Stimulated activated naive CD8-positive, alpha-beta T cell treated with anti-CD3 and anti-CD28 coated beads, Interleukin-15, amount 100 ng/mL, for 72 hours (primary cell): ENCODE data around the gene SPTBN1.

ENCODE experiments used
- ATAC-seq: fragments of 150-1000 bp; cut with Tn5 transposase; 2 replicates; pipeline ENCODE4 v1.10.0; 2021; ENCODE audit warnings: mild to moderate bottlenecking, moderate library complexity
- DNase-seq, 2 donors: peaks; one replicate each; pipeline ENCODE4 v3.0.0; 2021 to 2022
- H3K27ac Mint-ChIP-seq, 2 donors: one replicate each; pipeline ENCODE4 v1.8.0; 2022; ENCODE audit warnings: mild to moderate bottlenecking in 2 of 2, mixed read lengths in 2 of 2, moderate library complexity in 2 of 2
- H3K27me3 Mint-ChIP-seq: one replicate; pipeline ENCODE4 v1.8.0; 2022; ENCODE audit warnings: mixed read lengths
- H3K4me1 Mint-ChIP-seq: one replicate; pipeline ENCODE4 v1.8.0; 2022; ENCODE audit warnings: mild to moderate bottlenecking, mixed read lengths
- H3K4me3 Mint-ChIP-seq, 2 donors: one replicate each; pipeline ENCODE4 v1.8.0; 2022; ENCODE audit warnings: mild to moderate bottlenecking in 2 of 2, mixed read lengths in 2 of 2, moderate library complexity in 1 of 2
- H3K9me3 Mint-ChIP-seq, 2 donors: one replicate each; pipeline ENCODE4 v1.8.0; 2022; ENCODE audit warnings: mixed read lengths in 2 of 2

SPTBN1 gene

GRCh38 chr2:54556621-54557121 lies 100.5 kb downstream of the SPTBN1 start:
- DNase-seq: no peak
- H3K9me3 Mint-ChIP-seq: no peaks in the 10 kb centered on the region
- H3K27ac Mint-ChIP-seq: no peak overlapping the region
- peaks cover 50% of the 10 kb centered on the region for H3K4me1 Mint-ChIP-seq
- H3K4me3 Mint-ChIP-seq: peak overlapping the region; percentile 84 to 96
- ATAC-seq: no peak
- no peaks in the 10 kb centered on the region for H3K27me3 Mint-ChIP-seq

DNA sequence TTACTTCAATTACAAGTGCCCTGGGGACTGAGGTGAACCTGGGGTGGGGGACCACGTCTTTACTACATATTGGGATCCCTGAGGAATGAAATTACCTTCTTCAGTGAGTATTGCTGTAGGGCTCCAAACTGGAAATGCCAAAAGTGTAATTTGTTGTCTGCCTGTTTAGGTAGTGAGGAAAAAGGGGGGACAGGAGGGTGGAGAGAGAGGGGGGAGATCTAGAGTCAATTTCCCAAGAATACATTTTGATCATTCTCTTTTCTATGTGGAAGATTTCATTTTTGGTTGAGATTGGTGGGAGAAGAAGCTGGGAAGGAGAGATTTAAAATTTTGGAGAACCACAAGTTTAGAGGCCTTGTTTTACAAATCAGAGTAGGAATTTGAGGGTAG lies 101.1 kb downstream of the SPTBN1 start:
- Mint-ChIP-seq H3K4me1 (peaks cover 56% of the 10 kb centered on the region), H3K27ac (peak overlapping the region; percentile 67 to 87)
- no peak for ATAC-seq

GRCh38 chr2:54557601-54558187 lies 101.6 kb downstream of the SPTBN1 start:
- Mint-ChIP-seq H3K27me3 (no peaks in the 10 kb centered on the region), H3K9me3 (no peaks in the 10 kb centered on the region), H3K27ac (peak overlapping the region; percentile 87 to 95), H3K4me1 (peaks cover 59% of the 10 kb centered on the region), H3K4me3 (peak overlapping the region; percentile 84 to 96)
- ATAC-seq (peak; percentile 71), DNase-seq (peak; percentile 73 to 75)

More for the DNA sequence above, 101.1 kb downstream of the SPTBN1 start:
- Mint-ChIP-seq H3K4me3 (peak overlapping the region; percentile 84 to 96), H3K9me3 (no peaks in the 10 kb centered on the region), H3K27me3 (no peaks in the 10 kb centered on the region)
- DNase-seq: no peak

GRCh38 chr2:54558188-54559005 lies 102.3 kb downstream of the SPTBN1 start:
- ATAC-seq (peak; percentile 84), DNase-seq (peak; percentile 73 to 77)
- Mint-ChIP-seq H3K27me3 (no peaks in the 10 kb centered on the region), H3K9me3 (no peaks in the 10 kb centered on the region), H3K4me1 (peaks cover 59% of the 10 kb centered on the region), H3K4me3 (peak overlapping the region; percentile 92 to 96), H3K27ac (peak overlapping the region; percentile 81 to 98)

- Mint-ChIP-seq H3K4me1 (peaks cover 59% of the 10 kb centered on the region), H3K27me3 (no peaks in the 10 kb centered on the region), H3K4me3 (peak overlapping the region; percentile 92 to 96), H3K27ac (peak overlapping the region; percentile 94 to 98), H3K9me3 (no peaks in the 10 kb centered on the region)
- peak; percentile 8 for ATAC-seq
- no peak for DNase-seq
Measured at GRCh38 chr2:54559006-54559445, 102.9 kb downstream of the SPTBN1 start.

GRCh38 chr2:54559593-54560145 lies 103.5 kb downstream of the SPTBN1 start:
- ATAC-seq (no peak), DNase-seq (no peak)
- H3K27ac Mint-ChIP-seq: peak overlapping the region; percentile 94 to 98
- no peaks in the 10 kb centered on the region for H3K27me3 Mint-ChIP-seq
- peak overlapping the region; percentile 92 to 96 for H3K4me3 Mint-ChIP-seq
- no peaks in the 10 kb centered on the region for H3K9me3 Mint-ChIP-seq
- peaks cover 63% of the 10 kb centered on the region for H3K4me1 Mint-ChIP-seq

DNA sequence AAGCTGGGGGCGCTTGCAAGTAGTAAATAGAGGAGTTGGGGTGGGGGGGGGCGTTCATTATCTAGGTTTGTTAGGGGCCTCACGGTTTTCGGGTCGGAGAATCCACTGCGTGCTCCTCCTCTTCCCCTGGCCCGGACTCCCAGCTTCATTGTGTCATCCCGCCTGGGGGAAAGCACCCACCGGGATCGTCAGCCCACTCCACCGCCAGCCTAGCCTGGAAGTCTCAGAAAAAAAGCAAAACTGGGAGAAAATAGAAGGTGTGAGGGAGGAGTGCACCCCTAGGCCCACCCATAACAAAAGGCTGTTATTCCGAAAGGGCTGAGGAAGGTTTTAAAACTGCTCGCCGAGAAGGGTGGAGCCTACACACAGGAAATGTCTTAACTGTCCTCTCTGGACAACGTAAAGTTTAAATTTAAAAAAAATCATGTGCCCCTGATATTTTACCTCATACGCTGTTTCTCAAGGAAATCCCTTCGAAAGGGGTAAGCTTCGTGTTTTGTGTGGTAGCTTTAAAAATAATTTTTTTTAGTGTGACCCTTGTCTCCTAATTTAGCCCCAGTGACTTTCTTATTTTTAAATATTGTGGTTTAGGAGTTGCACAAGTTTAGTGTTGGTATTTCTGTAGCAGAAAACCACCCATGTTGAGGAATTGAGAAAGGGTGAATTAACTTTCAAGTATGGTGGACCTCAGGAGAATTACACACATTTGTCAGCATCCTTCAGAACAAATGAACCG lies 104.2 kb downstream of the SPTBN1 start:
- peak; percentile 46 to 57 for DNase-seq
- no peaks in the 10 kb centered on the region for H3K27me3 Mint-ChIP-seq
- peak overlapping the region; percentile 94 to 98 for H3K27ac Mint-ChIP-seq
- H3K4me1 Mint-ChIP-seq: peaks cover 63% of the 10 kb centered on the region
- peak overlapping the region; percentile 92 to 96 for H3K4me3 Mint-ChIP-seq
- no peaks in the 10 kb centered on the region for H3K9me3 Mint-ChIP-seq
- peak; percentile 57 for ATAC-seq

DNA sequence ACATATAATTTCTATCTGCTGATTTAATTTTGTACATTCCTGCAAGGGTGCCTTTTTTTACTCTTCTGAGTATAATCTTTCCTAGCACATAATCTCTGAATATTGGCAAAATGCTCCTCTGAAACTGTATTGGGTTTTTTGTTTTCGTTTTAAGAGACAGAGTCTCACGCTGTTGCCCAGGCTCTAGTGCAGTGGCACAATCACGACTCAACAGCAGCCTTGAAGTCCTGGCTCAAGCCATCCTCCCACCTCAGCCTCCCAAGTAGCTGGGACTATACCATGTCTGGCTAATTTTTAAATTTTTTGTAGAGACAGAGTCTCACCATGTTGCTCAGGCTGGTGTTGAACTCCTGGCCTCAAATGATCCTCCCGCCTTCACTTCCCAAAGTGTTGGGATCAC lies 104.9 kb downstream of the SPTBN1 start:
- Mint-ChIP-seq H3K4me3 (peak overlapping the region; percentile 92 to 96), H3K9me3 (no peaks in the 10 kb centered on the region), H3K4me1 (peaks cover 62% of the 10 kb centered on the region), H3K27me3 (no peaks in the 10 kb centered on the region), H3K27ac (peak overlapping the region; percentile 94 to 98)
- DNase-seq: no peak
- ATAC-seq: no peak

GRCh38 chr2:54564439-54564838 lies 108.3 kb downstream of the SPTBN1 start:
- Mint-ChIP-seq H3K4me1 (peaks cover 71% of the 10 kb centered on the region), H3K4me3 (peak overlapping the region in 1 of 2 donors; percentile 36), H3K27ac (no peak overlapping the region), H3K27me3 (no peaks in the 10 kb centered on the region), H3K9me3 (no peaks in the 10 kb centered on the region)
- ATAC-seq (no peak), DNase-seq (no peak)

- ATAC-seq (no peak), DNase-seq (no peak)
- H3K27ac Mint-ChIP-seq: no peak overlapping the region
- no peak overlapping the region for H3K4me3 Mint-ChIP-seq
- H3K9me3 Mint-ChIP-seq: no peaks in the 10 kb centered on the region
- H3K4me1 Mint-ChIP-seq: peaks cover 82% of the 10 kb centered on the region
- no peaks in the 10 kb centered on the region for H3K27me3 Mint-ChIP-seq
Measured at GRCh38 chr2:54565551-54565950, 109.4 kb downstream of the SPTBN1 start.

DNA sequence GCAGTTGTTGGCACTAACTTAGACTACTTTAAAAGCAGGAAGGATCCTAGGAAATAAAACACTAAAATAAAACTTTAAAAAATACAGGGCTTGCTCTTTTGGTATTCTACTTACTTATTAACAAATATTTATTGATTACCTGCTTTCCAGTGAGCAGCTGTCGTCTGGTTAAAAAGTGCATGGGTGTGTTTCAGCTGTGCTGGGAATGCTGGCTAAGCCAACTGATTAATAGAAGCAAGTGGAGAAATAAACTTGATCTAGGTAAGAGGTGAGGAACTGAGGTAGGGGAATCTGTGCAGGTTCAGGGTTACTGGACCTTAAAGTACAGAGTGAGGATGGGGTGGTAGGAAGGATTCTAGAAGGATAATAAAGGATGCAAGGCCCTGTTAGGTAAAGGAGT lies 110.8 kb downstream of the SPTBN1 start:
- ATAC-seq (no peak), DNase-seq (no peak)
- Mint-ChIP-seq H3K27me3 (no peaks in the 10 kb centered on the region), H3K4me1 (peaks cover 93% of the 10 kb centered on the region), H3K4me3 (peak overlapping the region; percentile 10 to 31), H3K9me3 (no peaks in the 10 kb centered on the region), H3K27ac (peak overlapping the region in 1 of 2 donors; percentile 67)

- no peak for ATAC-seq
- peak overlapping the region; percentile 76 to 84 for H3K4me3 Mint-ChIP-seq
Measured at GRCh38 chr2:54568876-54569321, 112.8 kb downstream of the SPTBN1 start.

GRCh38 chr2:54569745-54570301 lies 113.7 kb downstream of the SPTBN1 start:
- Mint-ChIP-seq H3K4me3 (peak overlapping the region; percentile 76 to 84), H3K27ac (peak overlapping the region; percentile 91 to 93), H3K4me1 (peaks cover 93% of the 10 kb centered on the region), H3K9me3 (no peaks in the 10 kb centered on the region), H3K27me3 (no peaks in the 10 kb centered on the region)
- DNase-seq (peak in 1 of 2 donors; percentile 53), ATAC-seq (peak; percentile 5)

More at GRCh38 chr2:54568876-54569321, 112.8 kb downstream of the SPTBN1 start:
- no peak for DNase-seq
- Mint-ChIP-seq H3K4me1 (peaks cover 93% of the 10 kb centered on the region), H3K9me3 (no peaks in the 10 kb centered on the region), H3K27me3 (no peaks in the 10 kb centered on the region), H3K27ac (peak overlapping the region; percentile 43 to 91)

DNA sequence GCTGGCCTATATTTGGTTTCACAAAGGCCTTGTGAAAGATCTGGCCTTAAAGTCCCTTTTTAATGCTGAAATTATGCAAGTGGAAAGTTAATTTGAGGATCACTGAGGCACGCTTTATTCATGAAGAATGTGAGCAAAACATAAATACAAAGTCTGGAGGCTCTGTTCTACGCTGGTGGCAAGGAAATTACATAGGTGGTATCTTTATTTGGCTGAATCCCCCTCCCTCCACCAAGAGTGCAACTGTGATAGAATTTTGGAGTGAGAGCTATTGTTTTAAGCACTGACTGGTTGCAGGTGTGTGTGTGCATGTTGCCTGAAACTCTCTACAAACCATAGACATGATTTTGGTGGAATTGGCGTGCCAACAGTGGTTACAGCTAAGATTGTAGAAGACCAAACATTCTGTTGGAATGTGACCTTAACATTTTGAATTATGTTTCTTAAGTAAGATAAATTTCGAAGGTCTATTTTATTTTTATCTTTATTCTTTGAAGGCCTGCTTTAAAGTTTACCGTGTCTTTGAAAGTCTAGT lies 114.3 kb downstream of the SPTBN1 start:
- Mint-ChIP-seq H3K4me3 (peak overlapping the region; percentile 76 to 84), H3K27me3 (no peaks in the 10 kb centered on the region), H3K27ac (peak overlapping the region; percentile 91 to 93), H3K4me1 (peaks cover 93% of the 10 kb centered on the region), H3K9me3 (no peaks in the 10 kb centered on the region)
- DNase-seq (no peak), ATAC-seq (no peak)
